Skeletal muscle tissue (tissue), 4 donors: ENCODE data around the gene ADGRL3. TPM values are rescaled to one million over a fixed set of nuclear protein-coding genes. Genes with fewer than 3 reads are reported as not detected.

Experiments
- H3K27ac ChIP-seq: one replicate; pipeline ENCODE4 v1.7.0; 2013; ENCODE audit warnings: mild to moderate bottlenecking, low read depth, low read length, inconsistent platforms
- H3K27me3 ChIP-seq, 3 donors: one replicate each; pipeline ENCODE4 v1.7.0; 2013; ENCODE audit warnings: low read length in 3 of 3; ENCODE audit not compliant: control insufficient read depth in 3 of 3, insufficient read depth in 3 of 3
- H3K36me3 ChIP-seq, 3 donors: one replicate each; pipeline ENCODE4 v1.7.0; 2013; ENCODE audit warnings: low read length in 3 of 3; ENCODE audit not compliant: control insufficient read depth in 3 of 3, insufficient read depth in 3 of 3
- H3K4me1 ChIP-seq, 3 donors: one replicate each; pipeline ENCODE4 v1.7.0; 2013; ENCODE audit warnings: low read length in 3 of 3, mild to moderate bottlenecking in 3 of 3; ENCODE audit not compliant: control insufficient read depth in 3 of 3, insufficient read depth in 3 of 3
- H3K4me3 ChIP-seq, 3 donors: one replicate each; pipeline ENCODE4 v1.7.0; 2013; ENCODE audit warnings: low read length in 3 of 3
- H3K9ac ChIP-seq, 3 donors: one replicate each; pipeline ENCODE4 v1.7.0; 2013; ENCODE audit warnings: low read length in 3 of 3, mild to moderate bottlenecking in 3 of 3, moderate library complexity in 2 of 3, low read depth in 1 of 3
- H3K9me3 ChIP-seq, 3 donors: one replicate each; pipeline ENCODE4 v1.7.0; 2013; ENCODE audit warnings: low read length in 3 of 3; ENCODE audit not compliant: control insufficient read depth in 3 of 3
- total RNA-seq: library from RNA; depleted of rRNA; stranded (reverse); fragments of >200 nt; gene quantifications from one replicate; pipeline ENCODE4 v1.2.3, GENCODE V29; 2014
- donor health status: Osteomylitis.

ADGRL3 gene
- total RNA-seq, 1 donor from 2014 or later = 59.0 TPM

GRCh38 chr4:62057031-62057430 lies 856.9 kb downstream of the ADGRL3 start:
- Histone ChIP-seq H3K27ac (no peak overlapping the region), H3K36me3 (no peaks in the 10 kb centered on the region), H3K27me3 (no peaks in the 10 kb centered on the region), H3K4me3 (no peak overlapping the region), H3K4me1 (no peaks in the 10 kb centered on the region), H3K9ac (no peak overlapping the region), H3K9me3 (no peaks in the 10 kb centered on the region)

- no peaks in the 10 kb centered on the region for H3K36me3 ChIP-seq
Observed at GRCh38 chr4:62058571-62058970, 858.4 kb downstream of the ADGRL3 start.

GRCh38 chr4:62070291-62070852 lies 870.2 kb downstream of the ADGRL3 start:
- H3K36me3 ChIP-seq = no peaks in the 10 kb centered on the region

More at GRCh38 chr4:62058571-62058970, 858.4 kb downstream of the ADGRL3 start:
- no peak overlapping the region for H3K4me3 ChIP-seq
- no peaks in the 10 kb centered on the region for H3K4me1 ChIP-seq
- H3K9ac ChIP-seq = no peak overlapping the region
- no peak overlapping the region for H3K27ac ChIP-seq
- H3K9me3 ChIP-seq = no peaks in the 10 kb centered on the region
- no peaks in the 10 kb centered on the region for H3K27me3 ChIP-seq

GRCh38 chr4:62075089-62075488 lies 875.0 kb downstream of the ADGRL3 start:
- Histone ChIP-seq H3K4me3 (no peak overlapping the region), H3K27ac (no peak overlapping the region), H3K36me3 (no peaks in the 10 kb centered on the region), H3K4me1 (no peaks in the 10 kb centered on the region), H3K27me3 (no peaks in the 10 kb centered on the region), H3K9me3 (no peaks in the 10 kb centered on the region), H3K9ac (no peak overlapping the region)

More at GRCh38 chr4:62070291-62070852, 870.2 kb downstream of the ADGRL3 start:
- no peak overlapping the region for H3K9ac ChIP-seq
- no peak overlapping the region for H3K27ac ChIP-seq
- no peaks in the 10 kb centered on the region for H3K9me3 ChIP-seq
- no peak overlapping the region for H3K4me3 ChIP-seq
- no peaks in the 10 kb centered on the region for H3K27me3 ChIP-seq
- no peaks in the 10 kb centered on the region for H3K4me1 ChIP-seq

GRCh38 chr4:62075521-62075920 lies 875.4 kb downstream of the ADGRL3 start:
- no peak overlapping the region for H3K9ac ChIP-seq
- no peaks in the 10 kb centered on the region for H3K4me1 ChIP-seq
- H3K9me3 ChIP-seq = no peaks in the 10 kb centered on the region
- H3K27ac ChIP-seq = no peak overlapping the region
- H3K27me3 ChIP-seq = no peaks in the 10 kb centered on the region
- no peaks in the 10 kb centered on the region for H3K36me3 ChIP-seq
- no peak overlapping the region for H3K4me3 ChIP-seq

- H3K27ac ChIP-seq = no peak overlapping the region
- H3K27me3 ChIP-seq = no peaks in the 10 kb centered on the region
- H3K36me3 ChIP-seq = no peaks in the 10 kb centered on the region
- H3K4me3 ChIP-seq = no peak overlapping the region
- H3K9ac ChIP-seq = no peak overlapping the region
- no peaks in the 10 kb centered on the region for H3K4me1 ChIP-seq
- no peaks in the 10 kb centered on the region for H3K9me3 ChIP-seq
Observed at GRCh38 chr4:62077406-62077805, 877.3 kb downstream of the ADGRL3 start.

- Histone ChIP-seq H3K9ac (no peak overlapping the region), H3K36me3 (no peaks in the 10 kb centered on the region), H3K9me3 (no peaks in the 10 kb centered on the region), H3K27me3 (no peaks in the 10 kb centered on the region), H3K27ac (no peak overlapping the region), H3K4me3 (no peak overlapping the region), H3K4me1 (no peaks in the 10 kb centered on the region)
Observed at GRCh38 chr4:62080431-62080830, 880.3 kb downstream of the ADGRL3 start.

GRCh38 chr4:62087706-62088105 lies 887.6 kb downstream of the ADGRL3 start:
- Histone ChIP-seq H3K9me3 (no peaks in the 10 kb centered on the region), H3K27me3 (no peaks in the 10 kb centered on the region), H3K36me3 (no peaks in the 10 kb centered on the region), H3K27ac (no peak overlapping the region), H3K9ac (no peak overlapping the region), H3K4me1 (no peaks in the 10 kb centered on the region), H3K4me3 (no peak overlapping the region)

- Histone ChIP-seq H3K4me1 (no peaks in the 10 kb centered on the region), H3K27me3 (no peaks in the 10 kb centered on the region), H3K36me3 (no peaks in the 10 kb centered on the region), H3K27ac (no peak overlapping the region), H3K9ac (no peak overlapping the region), H3K4me3 (no peak overlapping the region), H3K9me3 (no peaks in the 10 kb centered on the region)
Observed at GRCh38 chr4:62093735-62094134, 893.6 kb downstream of the ADGRL3 start.

- H3K27me3 ChIP-seq = no peaks in the 10 kb centered on the region
- no peak overlapping the region for H3K9ac ChIP-seq
- H3K9me3 ChIP-seq = no peaks in the 10 kb centered on the region
- H3K36me3 ChIP-seq = no peaks in the 10 kb centered on the region
- no peaks in the 10 kb centered on the region for H3K4me1 ChIP-seq
- no peak overlapping the region for H3K4me3 ChIP-seq
- no peak overlapping the region for H3K27ac ChIP-seq
Observed at GRCh38 chr4:62096881-62097280, 896.8 kb downstream of the ADGRL3 start.
